Measurements from ENCODE around the gene TNFRSF18.

DNA sequence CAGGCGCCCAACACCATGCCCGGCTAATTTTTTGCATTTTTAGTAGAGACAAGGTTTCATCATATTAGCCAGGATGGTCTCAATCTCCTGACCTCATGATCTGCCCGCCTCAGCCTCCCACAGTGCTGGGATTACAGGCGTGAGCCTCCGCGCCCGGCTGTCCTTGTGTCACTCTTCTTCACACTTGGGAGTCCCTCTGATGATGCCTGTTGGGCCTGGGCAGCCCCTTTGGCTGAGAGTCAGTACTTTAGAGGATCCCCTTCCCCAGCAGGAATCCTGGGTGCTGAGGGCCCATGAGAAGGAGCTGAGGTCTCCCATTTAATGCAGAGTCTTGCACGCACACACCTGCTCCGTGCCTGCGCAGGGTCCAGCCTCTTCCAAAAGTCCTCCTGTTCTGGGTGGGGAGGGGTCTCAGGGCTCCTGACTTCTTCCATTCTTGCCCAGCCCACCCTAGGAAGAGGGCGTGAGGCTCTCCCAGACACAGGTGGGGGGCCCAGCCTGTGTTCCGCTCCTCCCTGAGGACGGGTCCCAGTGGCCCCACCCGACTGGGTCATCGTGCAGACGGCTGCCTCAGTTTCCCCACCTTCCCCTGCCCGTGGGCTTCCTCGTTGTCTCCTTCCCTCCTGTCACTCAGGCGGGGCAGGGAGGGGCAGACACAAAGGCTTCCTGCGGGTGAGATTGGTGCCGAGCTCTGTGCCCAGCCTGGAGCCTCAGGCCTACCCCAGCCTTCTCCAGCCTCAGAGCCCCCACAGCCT, 28.8 kb downstream of the TNFRSF18 start:
- TF ChIP-seq, protein P1, sequence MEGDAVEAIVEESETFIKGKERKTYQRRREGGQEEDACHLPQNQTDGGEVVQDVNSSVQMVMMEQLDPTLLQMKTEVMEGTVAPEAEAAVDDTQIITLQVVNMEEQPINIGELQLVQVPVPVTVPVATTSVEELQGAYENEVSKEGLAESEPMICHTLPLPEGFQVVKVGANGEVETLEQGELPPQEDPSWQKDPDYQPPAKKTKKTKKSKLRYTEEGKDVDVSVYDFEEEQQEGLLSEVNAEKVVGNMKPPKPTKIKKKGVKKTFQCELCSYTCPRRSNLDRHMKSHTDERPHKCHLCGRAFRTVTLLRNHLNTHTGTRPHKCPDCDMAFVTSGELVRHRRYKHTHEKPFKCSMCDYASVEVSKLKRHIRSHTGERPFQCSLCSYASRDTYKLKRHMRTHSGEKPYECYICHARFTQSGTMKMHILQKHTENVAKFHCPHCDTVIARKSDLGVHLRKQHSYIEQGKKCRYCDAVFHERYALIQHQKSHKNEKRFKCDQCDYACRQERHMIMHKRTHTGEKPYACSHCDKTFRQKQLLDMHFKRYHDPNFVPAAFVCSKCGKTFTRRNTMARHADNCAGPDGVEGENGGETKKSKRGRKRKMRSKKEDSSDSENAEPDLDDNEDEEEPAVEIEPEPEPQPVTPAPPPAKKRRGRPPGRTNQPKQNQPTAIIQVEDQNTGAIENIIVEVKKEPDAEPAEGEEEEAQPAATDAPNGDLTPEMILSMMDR (IDR thresholded peaks at IDR 0.05; ENCODE audit: low read length), result no peak
- TF ChIP-seq EZH2 (optimal IDR thresholded peaks at IDR 0.05; ENCODE audit: low read depth, low read length), result no peak
